Osteoblast (primary cell): ENCODE measurements around the gene KLHL26. TPM values are rescaled to one million over a fixed set of nuclear protein-coding genes. Genes with fewer than 3 reads are reported as not detected.

ENCODE experiments used
- DNase-seq: peaks from one replicate; pipeline ENCODE4 v3.0.0; 2011; ENCODE audit warnings: low spot score, mixed read lengths; ENCODE audit not compliant: insufficient read length; ENCODE audit errors: missing footprints
- H2AFZ ChIP-seq: 2 replicates; pipeline ENCODE4 v1.6.0; 2011; ENCODE audit warnings: mild to moderate bottlenecking, low read length
- H3K27ac ChIP-seq: 2 replicates; pipeline ENCODE4 v1.5.1; 2011; ENCODE audit warnings: mild to moderate bottlenecking, low read depth, low read length, moderate library complexity
- H3K27me3 ChIP-seq: 2 replicates; pipeline ENCODE4 v1.6.0; 2012; ENCODE audit warnings: mild to moderate bottlenecking, control low read depth, inconsistent platforms, low read length, moderate library complexity; ENCODE audit not compliant: insufficient read depth
- H3K36me3 ChIP-seq: 2 replicates; pipeline ENCODE4 v1.5.1; 2011; ENCODE audit warnings: mild to moderate bottlenecking, low read length, control low read depth, moderate library complexity; ENCODE audit not compliant: insufficient read depth
- H3K4me1 ChIP-seq: 2 replicates; pipeline ENCODE4 v1.5.1; 2011; ENCODE audit warnings: mild to moderate bottlenecking, low read length, control low read depth, moderate library complexity; ENCODE audit not compliant: insufficient read depth
- H3K4me2 ChIP-seq: 2 replicates; pipeline ENCODE4 v1.6.0; 2011; ENCODE audit warnings: mild to moderate bottlenecking, low read length; ENCODE audit not compliant: insufficient read depth
- H3K4me3 ChIP-seq: fragments of 200-600 bp; sonication (generic); 3 replicates; pipeline ENCODE4 v1.5.1; 2012; ENCODE audit warnings: mild to moderate bottlenecking, low read length, inconsistent platforms; ENCODE audit not compliant: insufficient read depth
- H3K79me2 ChIP-seq: 2 replicates; pipeline ENCODE4 v1.6.0; 2012; ENCODE audit warnings: mild to moderate bottlenecking, low read length, control low read depth, inconsistent platforms; ENCODE audit not compliant: insufficient read depth
- H3K9me3 ChIP-seq: 2 replicates; pipeline ENCODE4 v1.5.1; 2011; ENCODE audit warnings: low read depth, low read length, control low read depth
- H4K20me1 ChIP-seq: 2 replicates; pipeline ENCODE4 v1.6.0; 2012; ENCODE audit warnings: mild to moderate bottlenecking, low read length, control low read depth; ENCODE audit not compliant: insufficient read depth
- CTCF ChIP-seq: IDR thresholded peaks from 2 replicates; pipeline ENCODE4 v1.5.1; 2011; ENCODE audit warnings: mild to moderate bottlenecking, low read depth, low read length, moderate library complexity; ENCODE audit errors: extremely low read depth
- total RNA-seq: library from RNA; depleted of rRNA; stranded (reverse); fragments of >200 nt; gene quantifications from 2 replicates; pipeline ENCODE4 v1.2.3, GENCODE V29; 2012

KLHL26 gene
- total RNA-seq, 1 donor = 5.1 TPM

DNA sequence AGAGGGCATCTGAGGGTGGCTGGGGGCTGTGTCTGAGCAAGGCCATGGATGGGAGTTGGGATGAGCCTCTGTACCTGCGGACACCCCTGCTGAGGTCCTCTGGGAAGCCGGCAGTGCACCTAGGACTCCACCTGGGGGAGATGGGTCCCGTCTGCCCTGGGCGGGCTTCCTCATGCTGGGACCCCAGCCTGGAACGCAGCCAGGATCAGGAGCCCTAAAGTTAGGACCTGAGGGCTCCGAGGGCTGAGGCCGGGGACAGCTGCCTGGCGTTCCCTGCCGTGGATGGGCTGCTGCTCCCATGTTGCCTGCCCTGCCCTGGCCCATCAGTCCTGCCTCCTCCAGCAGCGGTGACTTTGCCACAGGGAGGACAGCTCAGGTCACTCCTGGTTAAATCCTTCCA is 72.7 kb downstream of the KLHL26 start:
- Histone ChIP-seq H3K4me2 (no peak overlapping the region), H3K36me3 (no peaks in the 10 kb centered on the region), H3K27me3 (no peaks in the 10 kb centered on the region), H3K4me1 (peaks cover 2% of the 10 kb centered on the region), H4K20me1 (peaks cover 70% of the 10 kb centered on the region), H3K9me3 (no peaks in the 10 kb centered on the region), H3K79me2 (peaks cover 71% of the 10 kb centered on the region), H3K4me3 (no peak overlapping the region), H3K27ac (no peak overlapping the region), H2AFZ (no peak overlapping the region)
- DNase-seq = peak; percentile 32
- no peak for TF ChIP-seq CTCF

- Histone ChIP-seq H3K27me3 (no peaks in the 10 kb centered on the region), H3K27ac (no peak overlapping the region), H3K4me3 (no peak overlapping the region), H3K9me3 (no peaks in the 10 kb centered on the region), H2AFZ (no peak overlapping the region), H4K20me1 (peaks cover 66% of the 10 kb centered on the region), H3K79me2 (peaks cover 70% of the 10 kb centered on the region), H3K4me1 (peaks cover 2% of the 10 kb centered on the region), H3K36me3 (no peaks in the 10 kb centered on the region), H3K4me2 (no peak overlapping the region)
- peak; percentile 21 for DNase-seq
- no peak for TF ChIP-seq CTCF
These were observed 73.4 kb downstream of the KLHL26 start for GRCh38 chr19:18710186-18710585.

DNA sequence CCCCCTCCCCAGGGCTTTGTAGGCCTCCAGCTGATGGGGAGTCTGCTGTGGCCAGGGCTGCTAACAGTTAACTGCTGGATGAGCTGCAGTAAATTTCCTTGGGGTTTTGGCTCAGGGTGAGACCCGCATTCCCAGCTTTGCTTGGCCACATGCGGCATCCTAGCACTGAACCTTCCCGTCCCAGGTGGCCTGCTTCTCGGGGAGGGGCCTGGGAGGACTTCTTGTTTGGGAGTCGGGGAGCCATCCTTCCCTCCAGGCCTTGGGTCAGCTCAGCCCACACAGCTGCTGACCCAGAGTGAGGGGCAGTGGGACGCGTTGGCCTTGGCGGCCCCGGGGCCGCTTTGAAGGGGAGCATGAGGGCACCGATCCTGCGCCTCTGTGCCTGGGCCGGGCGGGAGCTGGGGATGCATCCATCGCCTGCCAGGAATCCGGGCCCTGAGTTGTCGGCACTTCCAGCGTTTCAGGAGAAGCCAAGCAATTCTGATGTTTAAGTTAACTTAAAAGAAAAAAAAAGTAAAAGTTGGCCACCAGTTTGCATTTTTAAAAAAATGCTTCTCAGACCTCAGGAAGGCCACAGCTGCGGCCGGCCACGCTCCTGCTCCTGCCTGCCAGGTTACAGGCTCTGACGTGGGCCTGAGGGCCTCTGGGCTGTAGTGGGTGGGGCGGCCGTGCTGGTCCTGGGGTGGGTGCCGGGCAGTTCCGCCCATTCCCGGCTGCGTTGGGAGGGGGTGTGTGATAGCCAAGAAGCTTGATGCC is 74.3 kb downstream of the KLHL26 start:
- Histone ChIP-seq H3K27me3 (no peaks in the 10 kb centered on the region), H3K4me3 (no peak overlapping the region), H4K20me1 (peaks cover 67% of the 10 kb centered on the region), H3K4me2 (no peak overlapping the region), H3K4me1 (peaks cover 2% of the 10 kb centered on the region), H3K36me3 (no peaks in the 10 kb centered on the region), H3K79me2 (peaks cover 73% of the 10 kb centered on the region), H2AFZ (no peak overlapping the region), H3K27ac (no peak overlapping the region), H3K9me3 (no peaks in the 10 kb centered on the region)
- peak; percentile 85 for DNase-seq
- TF ChIP-seq CTCF = no peak

- H4K20me1 ChIP-seq = peaks cover 65% of the 10 kb centered on the region
- no peak for TF ChIP-seq CTCF
- H3K79me2 ChIP-seq = peaks cover 72% of the 10 kb centered on the region
- H3K27me3 ChIP-seq = no peaks in the 10 kb centered on the region
- H3K4me1 ChIP-seq = peaks cover 2% of the 10 kb centered on the region
- no peak overlapping the region for H2AFZ ChIP-seq
- no peak overlapping the region for H3K4me2 ChIP-seq
- no peak overlapping the region for H3K4me3 ChIP-seq
- no peaks in the 10 kb centered on the region for H3K36me3 ChIP-seq
- H3K9me3 ChIP-seq = no peaks in the 10 kb centered on the region
- DNase-seq = no peak
- no peak overlapping the region for H3K27ac ChIP-seq
These were observed 75.1 kb downstream of the KLHL26 start for GRCh38 chr19:18711893-18712292.
